ENCODE data around the gene GNAS-AS1.
"Not testable (repeated sequence)": the region's sequence is repeated elsewhere in the genome, so short reads cannot be mapped to it uniquely, and the experiment has no call there.

Gene GNAS-AS1

GRCh38 chr20:58824843-58825242 is 25.9 kb downstream of the GNAS-AS1 start:
- H3K9me3 ChIP-seq, result no peaks in the 10 kb centered on the region
- intact Hi-C loops (cut with DNase I; ENCODE audit: low total_unique reads), result no loop called here

DNA sequence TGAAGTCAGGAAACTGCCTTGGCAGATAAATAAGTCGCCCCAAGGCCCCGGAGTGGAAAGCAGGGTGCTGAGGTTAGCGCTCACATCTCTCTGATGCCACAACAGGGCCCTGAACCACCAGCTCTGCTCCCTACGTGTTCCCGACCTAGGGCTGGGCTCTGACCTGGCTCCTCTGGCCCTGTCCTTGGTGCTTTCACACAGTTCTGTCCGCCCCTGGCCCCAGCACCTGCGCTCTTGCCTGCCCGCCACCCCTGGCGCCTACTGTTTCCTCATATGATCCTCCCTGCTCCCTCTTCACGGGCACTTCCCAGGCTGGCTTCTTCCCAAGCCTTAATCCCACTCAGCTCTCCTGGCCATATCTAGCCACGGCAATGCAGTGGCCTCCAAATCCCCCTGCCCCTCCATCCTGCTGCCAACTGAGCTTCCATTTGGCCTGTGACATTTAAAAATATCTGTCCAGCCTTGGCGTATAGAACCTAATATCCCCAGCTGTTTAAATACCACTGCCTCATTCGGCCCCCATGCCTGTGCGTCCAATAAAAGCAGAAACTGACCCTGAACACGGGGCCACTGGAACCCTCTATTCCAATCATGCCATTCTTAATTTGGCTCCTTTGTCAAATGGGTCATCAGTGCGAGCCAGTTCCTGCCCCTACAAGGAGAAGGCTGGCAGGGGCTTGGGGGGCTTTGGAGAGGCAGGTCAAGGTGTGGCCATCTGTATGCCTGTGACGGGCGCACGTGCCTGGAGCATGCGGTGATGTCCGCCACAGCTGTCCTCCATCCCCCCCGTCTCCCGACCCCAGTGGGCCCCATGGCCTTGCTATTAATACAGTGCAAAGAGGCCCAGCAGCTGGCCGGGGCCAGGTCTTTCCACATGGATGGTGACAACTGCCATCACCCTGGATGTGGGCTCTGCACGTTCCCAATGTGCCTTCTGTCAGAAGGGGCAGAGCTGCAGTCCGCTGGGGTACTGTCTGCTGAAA is 27.7 kb downstream of the GNAS-AS1 start:
- Histone ChIP-seq H3K4me1 (no peaks in the 10 kb centered on the region), H3K9me3 (no peaks in the 10 kb centered on the region), H3K27ac (no peak overlapping the region), H3K27me3 (no peaks in the 10 kb centered on the region), H3K4me3 (no peak overlapping the region), H3K36me3 (no peaks in the 10 kb centered on the region)
- intact Hi-C loops (cut with DNase I; ENCODE audit: low total_unique reads), result no loop called here
- no peak for DNase-seq
- TF ChIP-seq, protein P1, sequence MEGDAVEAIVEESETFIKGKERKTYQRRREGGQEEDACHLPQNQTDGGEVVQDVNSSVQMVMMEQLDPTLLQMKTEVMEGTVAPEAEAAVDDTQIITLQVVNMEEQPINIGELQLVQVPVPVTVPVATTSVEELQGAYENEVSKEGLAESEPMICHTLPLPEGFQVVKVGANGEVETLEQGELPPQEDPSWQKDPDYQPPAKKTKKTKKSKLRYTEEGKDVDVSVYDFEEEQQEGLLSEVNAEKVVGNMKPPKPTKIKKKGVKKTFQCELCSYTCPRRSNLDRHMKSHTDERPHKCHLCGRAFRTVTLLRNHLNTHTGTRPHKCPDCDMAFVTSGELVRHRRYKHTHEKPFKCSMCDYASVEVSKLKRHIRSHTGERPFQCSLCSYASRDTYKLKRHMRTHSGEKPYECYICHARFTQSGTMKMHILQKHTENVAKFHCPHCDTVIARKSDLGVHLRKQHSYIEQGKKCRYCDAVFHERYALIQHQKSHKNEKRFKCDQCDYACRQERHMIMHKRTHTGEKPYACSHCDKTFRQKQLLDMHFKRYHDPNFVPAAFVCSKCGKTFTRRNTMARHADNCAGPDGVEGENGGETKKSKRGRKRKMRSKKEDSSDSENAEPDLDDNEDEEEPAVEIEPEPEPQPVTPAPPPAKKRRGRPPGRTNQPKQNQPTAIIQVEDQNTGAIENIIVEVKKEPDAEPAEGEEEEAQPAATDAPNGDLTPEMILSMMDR (IDR thresholded peaks at IDR 0.05), result no peak

More at GRCh38 chr20:58824843-58825242, 25.9 kb downstream of the GNAS-AS1 start:
- Histone ChIP-seq H3K4me1 (peaks cover 0 to 11% (median 2%) of the 10 kb centered on the region in 4 donors), H3K27me3 (no peaks in the 10 kb centered on the region), H3K36me3 (no peaks in the 10 kb centered on the region), H3K27ac (no peak overlapping the region), H3K4me3 (no peak overlapping the region)
- no peak for DNase-seq
- TF ChIP-seq, protein P1 (IDR thresholded peaks at IDR 0.05), result no peak

- Histone ChIP-seq H3K9me3 (no peaks in the 10 kb centered on the region), H3K27me3 (no peaks in the 10 kb centered on the region), H3K36me3 (no peaks in the 10 kb centered on the region), H3K4me1 (no peaks in the 10 kb centered on the region), H3K27ac (no peak overlapping the region), H3K4me3 (no peak overlapping the region)
- intact Hi-C loops (cut with DNase I; ENCODE audit: low total_unique reads), result no loop called here
- DNase-seq, result no peak
- TF ChIP-seq, protein P1 (IDR thresholded peaks at IDR 0.05), result no peak
Measured at GRCh38 chr20:58822149-58822548, 28.6 kb downstream of the GNAS-AS1 start.

DNA sequence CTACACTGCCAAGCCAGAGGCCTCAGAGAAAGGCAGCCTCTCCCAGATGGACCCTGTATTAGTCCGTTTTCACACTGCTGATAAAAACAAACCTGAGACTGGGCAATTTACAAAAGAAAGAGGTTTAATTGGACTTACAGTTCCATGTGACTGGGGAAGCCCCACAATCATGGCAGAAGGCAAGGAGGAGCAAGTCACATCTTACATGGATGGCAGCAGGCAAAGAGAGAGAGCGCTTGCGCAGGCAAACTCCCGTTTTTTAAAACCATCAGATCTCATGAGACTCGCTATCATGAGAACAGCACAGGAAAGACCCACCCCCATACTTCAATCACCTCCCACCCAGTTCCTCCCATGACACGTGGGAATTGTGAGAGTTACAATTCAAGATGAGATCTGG is 30.2 kb downstream of the GNAS-AS1 start:
- H3K27me3 ChIP-seq; H3K4me1 ChIP-seq; H3K36me3 ChIP-seq; H3K9me3 ChIP-seq; H3K27ac ChIP-seq; intact Hi-C loops (cut with DNase I; ENCODE audit: low total_unique reads); H3K4me3 ChIP-seq; DNase-seq: not testable (repeated sequence)

GRCh38 chr20:58819921-58820320 is 30.8 kb downstream of the GNAS-AS1 start:
- Histone ChIP-seq H3K4me3 (no peak overlapping the region), H3K27me3 (peaks cover 0 to 9% of the 10 kb centered on the region in 2 donors), H3K36me3 (no peaks in the 10 kb centered on the region), H3K9me3 (no peaks in the 10 kb centered on the region), H3K27ac (no peak overlapping the region), H3K4me1 (no peaks in the 10 kb centered on the region)
- TF ChIP-seq, protein P1 (IDR thresholded peaks at IDR 0.05), result no peak
- DNase-seq, result no peak
- intact Hi-C loops (cut with DNase I; ENCODE audit: low total_unique reads), result no loop called here

- H3K4me3 ChIP-seq, result no peak overlapping the region
- intact Hi-C loops (cut with DNase I; ENCODE audit: low total_unique reads), result no loop called here
- no peaks in the 10 kb centered on the region for H3K36me3 ChIP-seq
- H3K9me3 ChIP-seq, result no peaks in the 10 kb centered on the region
- H3K27me3 ChIP-seq, result peaks cover 0 to 9% of the 10 kb centered on the region in 2 donors
- no peak for DNase-seq
- no peaks in the 10 kb centered on the region for H3K4me1 ChIP-seq
- TF ChIP-seq, protein P1 (IDR thresholded peaks at IDR 0.05), result no peak
- no peak overlapping the region for H3K27ac ChIP-seq
Measured at GRCh38 chr20:58818586-58819285, 32.0 kb downstream of the GNAS-AS1 start.
